NCI-H128 (cell line): Measurements from ENCODE around the gene LRR1.
"Not testable (repeated sequence)": the region's sequence is repeated elsewhere in the genome, so short reads cannot be mapped to it uniquely, and the experiment has no call there.

Source experiments
- DNase-seq: peaks from one replicate; lab custom pipeline; 2025; ENCODE audit not compliant: unreplicated experiment; lab: John Stamatoyannopoulos, UW

Gene LRR1

GRCh38 chr14:49623941-49624839 lies 25.4 kb downstream of the LRR1 start:
- no peak for DNase-seq

DNA sequence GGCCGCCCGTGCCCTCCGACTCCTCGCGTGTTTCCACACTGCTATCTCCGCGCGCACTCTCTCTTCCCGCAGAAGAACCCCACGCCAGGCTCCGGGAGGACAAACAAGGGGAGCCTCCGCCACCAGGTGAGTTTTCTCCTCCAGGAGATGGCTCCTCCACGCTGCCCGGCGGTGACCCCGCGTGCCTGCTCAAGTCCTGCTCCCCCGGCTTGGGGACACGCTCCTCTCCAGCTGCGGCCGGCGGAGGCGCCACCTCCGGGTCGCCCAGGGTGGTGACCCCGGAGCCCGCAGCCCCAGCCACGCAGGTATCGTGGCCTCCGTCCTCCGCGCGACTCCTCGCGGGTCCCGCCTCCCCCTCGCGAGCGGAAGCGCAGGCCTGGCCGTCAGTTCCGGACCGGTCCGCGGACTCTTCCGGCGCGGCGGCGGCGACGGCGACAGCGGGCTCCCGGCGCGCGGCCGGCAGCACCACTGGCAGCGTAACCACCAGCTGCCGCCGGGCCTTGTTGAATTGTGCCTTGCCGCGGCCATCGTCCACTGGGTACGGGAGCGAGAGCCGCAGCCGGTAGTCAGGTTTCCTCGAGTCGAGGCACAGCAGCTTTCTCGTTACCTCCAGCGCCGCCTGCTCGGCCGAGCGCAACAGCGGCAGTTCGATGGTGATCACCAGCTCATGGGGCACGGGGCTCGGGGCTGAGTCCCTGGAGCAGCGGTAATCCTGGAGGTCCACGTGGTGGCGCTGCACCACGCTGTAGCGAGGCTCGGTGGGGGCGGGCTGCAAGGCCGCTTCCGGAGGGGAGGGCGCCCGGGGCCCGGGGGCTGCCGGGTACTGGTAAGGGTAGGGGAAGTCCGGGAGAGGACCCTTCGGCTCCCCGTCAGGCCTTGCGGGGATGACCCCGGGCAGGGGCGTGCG lies 35.2 kb downstream of the LRR1 start:
- peak; percentile 84 for DNase-seq

- DNase-seq: peak; percentile 14
Observed at GRCh38 chr14:49634547-49635334, 36.0 kb downstream of the LRR1 start, which contains the start of gene DNAAF2. DNAAF2 (minus strand) TSS chr14:49635244; CDS start chr14:49635149, 95 bp downstream.

GRCh38 chr14:49636866-49637265 lies 38.1 kb downstream of the LRR1 start:
- DNase-seq: no peak

- DNase-seq: no peak
Observed at GRCh38 chr14:49637534-49638078, 38.9 kb downstream of the LRR1 start.

DNA sequence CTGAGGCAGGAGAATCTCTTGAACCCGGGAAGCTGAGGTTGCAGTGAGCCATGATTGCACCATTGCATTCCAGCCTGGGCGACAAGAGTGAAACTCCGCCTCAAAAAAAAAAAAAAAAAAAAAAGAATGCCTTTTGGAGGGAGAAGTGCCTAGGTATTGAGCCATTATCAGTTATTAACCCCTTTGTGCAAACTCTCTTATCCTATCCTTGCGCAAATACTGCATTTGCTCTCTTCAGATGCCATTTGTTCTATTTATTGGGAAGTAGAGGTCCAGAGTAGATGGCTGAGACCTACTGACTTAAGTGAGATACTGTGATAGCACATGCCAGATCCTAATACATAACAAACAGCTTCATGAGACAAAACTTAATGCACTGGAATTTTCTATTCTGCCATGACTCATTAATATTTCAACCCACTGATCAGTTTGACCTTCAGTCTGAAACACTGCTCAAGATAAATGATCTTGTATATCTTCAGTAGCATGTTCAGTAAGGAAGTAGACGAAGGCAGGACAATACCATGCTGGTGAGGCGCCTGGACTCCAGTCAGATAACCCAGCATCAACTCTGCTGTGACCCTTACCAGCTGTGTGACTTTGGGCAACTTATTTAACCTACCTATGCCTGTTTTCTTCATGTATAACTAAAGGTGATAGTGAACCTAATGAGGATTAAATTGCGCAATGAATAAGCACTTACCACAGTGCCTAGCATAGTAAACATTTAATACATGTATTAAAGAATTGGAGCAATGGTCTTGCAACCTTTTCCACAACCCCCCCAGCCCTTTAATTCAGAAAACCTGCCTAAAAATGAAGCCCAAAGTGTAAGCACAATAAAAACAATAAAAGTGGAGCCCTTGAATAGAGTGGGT lies 42.0 kb downstream of the LRR1 start:
- no peak for DNase-seq

- no peak for DNase-seq
Observed at GRCh38 chr14:49641697-49642129, 43.0 kb downstream of the LRR1 start.

GRCh38 chr14:49642163-49642562 lies 43.4 kb downstream of the LRR1 start:
- DNase-seq: no peak

DNA sequence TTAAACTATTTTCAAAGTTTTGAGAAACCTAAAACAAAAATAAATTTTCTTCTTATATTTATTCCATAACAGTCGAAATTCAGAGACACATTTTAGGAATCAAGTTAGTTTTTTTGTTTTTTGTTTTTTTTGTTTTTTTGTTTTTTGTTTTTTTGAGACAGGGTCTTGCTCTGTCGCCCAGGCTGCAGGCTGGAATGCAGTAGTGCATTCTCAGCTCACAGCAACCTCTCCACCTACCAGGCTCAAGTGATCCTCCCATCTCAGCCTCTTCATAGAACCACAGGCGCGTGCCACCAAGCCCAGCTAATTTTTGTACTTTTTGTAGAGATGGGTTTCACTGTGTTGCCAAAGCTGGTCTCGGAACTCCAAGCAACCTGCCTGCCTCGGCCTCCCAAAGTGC lies 54.8 kb downstream of the LRR1 start:
- DNase-seq: no peak

DNA sequence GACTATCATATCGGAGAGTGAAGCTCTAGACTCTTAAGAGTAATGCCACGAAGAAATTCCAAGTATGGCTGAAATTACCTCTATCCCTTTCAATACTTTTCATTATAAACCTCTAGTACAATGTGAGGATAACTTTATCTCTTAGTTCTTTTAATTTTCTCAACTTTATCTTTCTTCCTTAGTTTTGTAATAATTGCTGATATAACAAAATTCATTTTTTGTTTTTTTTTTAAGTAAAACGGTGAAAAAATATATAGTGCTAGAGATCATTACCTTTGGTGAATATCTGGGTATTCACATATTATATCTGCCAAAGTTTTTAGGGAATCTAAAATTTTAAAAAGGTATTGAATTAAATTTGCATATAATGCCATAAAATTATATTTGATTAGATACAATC lies 55.8 kb downstream of the LRR1 start:
- DNase-seq: no peak

DNA sequence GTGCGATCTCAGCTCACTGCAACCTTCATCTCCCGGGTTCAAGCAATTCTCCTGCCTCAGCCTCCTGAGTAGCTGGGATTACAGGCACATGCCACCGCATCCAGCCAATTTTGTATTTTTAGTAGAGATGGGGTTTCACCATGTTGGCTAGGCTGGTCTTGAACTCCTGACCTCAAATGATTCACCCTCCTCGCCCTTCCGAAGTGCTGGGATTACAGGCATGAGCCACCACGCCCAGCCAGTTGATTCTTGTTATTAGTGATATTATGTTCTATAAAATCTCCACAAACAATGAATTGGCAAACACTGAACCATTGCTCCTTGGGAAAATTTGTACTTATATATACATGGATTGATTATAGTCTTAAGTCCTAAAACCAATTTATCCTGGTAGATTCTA lies 58.8 kb downstream of the LRR1 start:
- not testable (repeated sequence) for DNase-seq

- no peak for DNase-seq
Observed at GRCh38 chr14:49659526-49660455, 61.1 kb downstream of the LRR1 start.
